Inferior parietal cortex (tissue), 1 donor: Measurements from ENCODE around the gene COL23A1.
"Not testable (repeated sequence)": the region's sequence is repeated elsewhere in the genome, so short reads cannot be mapped to it uniquely, and the experiment has no call there.

Experiments
- DNase-seq: peaks from one replicate; pipeline ENCODE4 v3.0.0-alpha.2; 2016; ENCODE audit errors: extremely low spot score

The COL23A1 gene

DNA sequence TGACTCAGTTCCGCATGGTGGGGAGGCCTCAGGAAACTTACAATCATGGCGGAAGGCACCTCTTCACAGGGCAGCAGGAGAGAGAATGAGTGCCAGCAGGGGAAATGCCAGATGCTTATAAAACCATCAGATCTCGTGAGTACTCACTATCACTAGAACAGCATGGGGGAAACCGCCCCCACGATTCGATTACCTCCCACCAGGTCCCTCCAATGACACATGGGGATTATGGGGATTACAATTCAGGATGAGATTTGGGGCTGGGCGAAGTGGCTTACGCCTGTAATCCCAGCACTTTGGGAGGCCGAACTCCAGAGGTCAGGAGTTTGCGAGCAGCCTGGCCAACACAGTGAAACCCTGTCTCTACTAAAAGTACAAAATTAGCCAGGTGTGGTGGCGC, 392.0 kb downstream of the COL23A1 start:
- not testable (repeated sequence) for DNase-seq

DNA sequence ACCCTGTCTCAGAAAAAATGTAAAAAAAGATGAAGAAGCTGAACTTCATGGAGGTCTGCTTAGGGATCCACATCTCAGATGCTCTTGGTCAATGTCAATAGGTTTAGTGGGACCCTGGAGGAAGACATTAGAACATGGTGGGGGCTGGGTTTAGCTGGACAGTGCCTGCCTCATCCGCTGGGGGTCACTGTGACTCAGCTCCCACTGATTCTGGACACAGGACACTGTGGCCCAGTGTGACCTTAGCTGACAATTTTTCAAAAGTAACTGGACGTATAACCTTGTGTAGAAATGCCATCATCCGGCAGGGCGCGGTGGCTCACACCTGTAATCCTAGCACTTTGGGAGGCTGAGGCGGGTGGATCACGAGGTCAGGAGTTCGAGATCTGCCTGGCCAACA, 393.2 kb downstream of the COL23A1 start:
- DNase-seq: no peak

DNA sequence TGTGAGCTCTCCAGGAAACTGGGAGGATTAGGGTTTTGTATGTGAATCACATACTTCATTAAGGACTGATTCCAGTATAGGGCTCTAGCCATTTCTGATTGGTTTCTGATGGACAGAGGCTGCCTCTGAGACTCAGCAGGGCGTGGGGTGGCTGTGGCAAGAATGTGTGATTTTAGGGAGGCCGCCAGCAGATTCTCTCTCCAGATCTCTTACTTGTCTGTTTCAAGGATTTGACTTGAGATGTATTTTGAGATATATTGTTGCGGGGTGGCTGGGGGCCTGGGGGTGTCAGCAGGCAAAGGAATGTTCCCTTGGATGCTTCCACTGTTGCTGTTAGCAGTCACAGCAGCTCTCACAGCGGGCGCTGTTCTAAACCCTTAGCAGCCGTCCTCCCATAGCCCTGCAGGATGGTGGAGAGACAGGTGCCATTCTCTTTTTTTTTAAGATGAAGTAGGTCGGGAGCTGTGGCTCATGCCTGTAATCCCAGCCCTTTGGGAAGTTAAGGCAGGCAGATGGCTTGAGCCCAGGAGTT, 393.8 kb downstream of the COL23A1 start:
- DNase-seq: no peak

DNA sequence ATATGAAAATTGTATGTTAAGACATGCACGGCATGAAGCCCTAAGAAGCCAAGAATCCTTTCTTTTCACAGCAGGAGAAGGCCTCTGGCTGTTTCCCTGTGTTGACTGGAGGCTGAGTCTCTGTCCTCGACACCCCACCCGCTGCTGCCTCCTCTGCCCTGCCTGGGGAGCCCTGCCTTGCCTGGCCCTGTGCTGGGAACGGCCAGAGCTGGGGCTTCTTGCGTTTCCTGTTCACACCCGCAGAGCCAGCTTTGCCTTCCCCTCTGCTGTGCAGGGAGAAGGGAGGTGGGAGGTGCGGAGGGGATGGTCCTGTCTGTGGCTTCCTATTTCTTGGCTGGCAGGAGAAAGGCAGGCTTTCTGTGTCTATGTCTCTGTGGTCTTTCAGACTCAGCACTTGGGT, 396.2 kb downstream of the COL23A1 start:
- DNase-seq: no peak

DNA sequence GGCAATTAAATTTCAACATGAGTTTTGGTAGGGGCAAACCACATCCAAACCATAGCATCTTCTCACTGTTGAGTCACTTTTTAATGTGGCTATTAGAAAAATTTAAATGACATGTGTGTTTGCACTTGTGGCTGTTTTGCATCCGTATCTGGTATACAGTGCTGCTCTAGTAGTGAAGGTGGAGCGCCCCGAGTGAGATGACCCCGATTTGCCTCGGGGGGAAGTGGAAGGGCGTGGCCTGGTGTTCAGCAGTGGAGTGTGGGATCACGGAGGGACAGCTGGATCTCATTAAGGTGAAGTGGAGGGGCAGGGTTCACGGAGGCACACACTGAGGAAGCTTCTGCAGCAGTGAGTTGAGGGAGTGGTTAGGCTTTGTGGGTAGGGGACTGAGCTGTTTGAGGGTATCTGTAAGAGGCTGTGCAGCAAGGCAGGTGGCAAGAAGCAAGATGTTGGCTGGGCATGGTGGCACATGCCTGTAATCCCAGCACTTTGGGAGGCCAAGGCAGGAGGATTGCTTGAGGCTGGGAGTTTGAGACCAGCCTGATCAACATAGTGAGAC, 396.9 kb downstream of the COL23A1 start:
- no peak for DNase-seq

DNA sequence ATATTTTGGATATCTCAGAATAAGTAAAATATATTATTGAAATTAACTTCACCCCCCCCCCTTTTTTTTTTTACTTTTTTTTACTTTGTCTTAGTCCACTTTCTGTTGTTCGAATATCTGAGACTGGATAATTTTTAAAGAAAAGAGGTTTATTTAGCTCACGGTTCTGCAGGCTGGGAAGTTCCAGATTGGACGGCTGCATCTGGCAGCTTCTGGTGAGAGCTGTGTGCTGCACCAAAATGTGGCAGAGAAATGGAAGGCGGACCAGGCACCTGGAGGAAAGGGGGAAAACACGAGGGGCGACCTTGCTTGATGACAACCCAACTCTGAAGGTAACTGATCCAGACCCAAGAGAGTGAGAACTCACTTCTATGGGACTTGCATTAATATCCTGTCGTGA, 397.4 kb downstream of the COL23A1 start:
- no peak for DNase-seq

DNA sequence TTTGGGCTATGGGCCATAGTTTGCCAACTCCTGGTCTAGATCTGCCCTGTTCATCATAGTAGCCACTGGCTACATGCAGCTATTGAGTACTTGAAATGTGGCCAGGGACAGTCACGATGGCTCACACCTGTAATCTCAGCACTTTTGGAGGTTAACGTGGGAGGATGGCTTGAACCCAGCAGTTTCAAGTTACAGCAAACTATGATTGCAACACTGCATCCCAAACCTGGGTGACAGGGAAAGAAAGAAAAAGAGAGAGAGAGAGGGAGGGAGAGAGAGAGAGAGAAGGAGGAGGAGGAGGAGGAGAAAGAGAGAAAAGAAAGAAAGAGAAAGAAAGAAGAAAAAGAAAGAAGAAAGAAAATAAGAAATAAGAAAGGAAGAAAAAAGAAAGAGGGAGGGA, 397.9 kb downstream of the COL23A1 start:
- no peak for DNase-seq

DNA sequence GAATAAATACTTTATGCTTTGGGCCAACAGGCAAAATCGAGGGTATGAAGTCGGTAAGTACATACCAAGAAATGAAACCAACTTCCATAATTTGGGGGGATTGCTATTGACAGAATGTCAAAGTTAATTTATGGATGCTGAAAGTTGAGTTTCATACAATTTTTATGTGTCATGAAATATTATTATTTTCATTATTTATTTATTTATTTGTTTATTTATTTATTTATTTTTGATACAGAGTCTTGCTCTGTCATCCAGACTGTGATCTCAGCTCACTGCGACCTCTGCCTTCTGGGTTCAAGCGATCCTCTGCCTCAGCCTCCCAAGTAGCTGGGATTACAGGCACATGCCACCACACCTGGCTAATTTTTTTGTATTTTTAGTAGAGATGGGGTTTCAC, 398.5 kb downstream of the COL23A1 start:
- no peak for DNase-seq

DNA sequence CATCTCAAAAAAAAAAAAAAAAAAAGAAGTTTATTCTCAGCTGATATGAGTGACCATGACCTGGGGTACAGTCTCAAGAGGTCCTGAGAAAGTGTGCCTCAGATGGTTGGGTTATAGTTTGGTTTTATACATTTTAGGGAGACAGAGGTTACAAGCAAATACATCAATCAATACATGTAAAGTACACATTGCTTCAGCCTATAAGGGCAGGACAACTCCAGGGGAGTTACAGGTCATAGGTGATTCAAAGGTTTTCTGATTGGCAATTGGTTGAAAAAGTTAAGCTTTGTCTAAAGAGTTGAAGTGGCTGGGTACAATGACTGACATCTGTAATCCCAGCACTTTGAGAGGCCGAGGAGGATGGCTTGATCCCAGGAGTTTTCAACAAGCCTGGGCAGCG, 400.8 kb downstream of the COL23A1 start:
- DNase-seq: no peak
